GM12873 (cell line): ENCODE measurements around the gene AGAP2.

Experiments
- CTCF ChIP-seq: IDR thresholded peaks from 2 replicates; pipeline ENCODE4 v1.5.1; 2012; ENCODE audit warnings: low read depth, mild to moderate bottlenecking, moderate library complexity, low read length, control low read depth; ENCODE audit not compliant: insufficient read depth; ENCODE audit errors: missing control alignments

AGAP2 gene

DNA sequence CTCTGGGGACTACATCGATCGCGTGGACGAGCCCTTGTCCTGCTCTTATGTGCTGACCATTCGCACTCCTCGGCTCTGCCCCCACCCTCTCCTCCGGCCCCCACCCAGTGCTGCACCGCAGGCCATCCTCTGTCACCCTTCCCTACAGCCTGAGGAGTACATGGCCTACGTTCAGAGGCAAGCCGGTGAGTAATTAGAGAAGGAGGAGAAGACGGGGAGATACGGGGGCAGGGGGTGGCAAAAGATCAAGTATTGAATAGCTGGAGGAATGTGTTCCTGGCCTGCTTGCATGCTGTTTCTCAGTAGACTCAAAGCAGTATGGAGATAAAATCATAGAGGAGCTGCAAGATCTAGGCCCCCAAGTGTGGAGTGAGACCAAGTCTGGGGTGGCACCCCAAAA, 22.8 kb downstream of the AGAP2 start:
- TF ChIP-seq CTCF: no peak

DNA sequence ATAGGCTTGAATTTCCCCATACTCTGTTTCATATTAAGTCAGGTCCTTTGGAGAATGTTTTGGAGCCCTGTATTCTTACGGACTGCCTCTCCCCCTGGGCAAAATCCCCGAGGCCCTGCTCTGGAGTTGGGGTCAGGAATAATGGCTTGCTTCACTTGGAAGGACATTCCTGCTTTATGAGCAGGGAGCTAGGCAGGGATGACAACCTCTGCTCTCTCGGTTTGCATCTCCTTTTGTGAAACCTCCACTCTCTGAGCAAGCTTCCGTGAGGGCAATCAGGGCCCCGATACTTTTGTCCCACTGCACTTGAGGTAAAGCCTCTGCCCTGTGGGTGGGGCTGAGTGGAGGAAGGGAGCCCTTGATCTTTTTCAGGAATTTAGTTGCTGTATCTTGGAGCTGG, 25.3 kb downstream of the AGAP2 start:
- no peak for TF ChIP-seq CTCF

GRCh38 chr12:57712701-57713100, 25.8 kb downstream of the AGAP2 start:
- TF ChIP-seq CTCF: no peak

- no peak for TF ChIP-seq CTCF
Observed at GRCh38 chr12:57708296-57708695, 30.2 kb downstream of the AGAP2 start.

GRCh38 chr12:57707250-57707649, 31.3 kb downstream of the AGAP2 start:
- no peak for TF ChIP-seq CTCF

GRCh38 chr12:57700317-57700716, 38.2 kb downstream of the AGAP2 start:
- TF ChIP-seq CTCF: no peak

DNA sequence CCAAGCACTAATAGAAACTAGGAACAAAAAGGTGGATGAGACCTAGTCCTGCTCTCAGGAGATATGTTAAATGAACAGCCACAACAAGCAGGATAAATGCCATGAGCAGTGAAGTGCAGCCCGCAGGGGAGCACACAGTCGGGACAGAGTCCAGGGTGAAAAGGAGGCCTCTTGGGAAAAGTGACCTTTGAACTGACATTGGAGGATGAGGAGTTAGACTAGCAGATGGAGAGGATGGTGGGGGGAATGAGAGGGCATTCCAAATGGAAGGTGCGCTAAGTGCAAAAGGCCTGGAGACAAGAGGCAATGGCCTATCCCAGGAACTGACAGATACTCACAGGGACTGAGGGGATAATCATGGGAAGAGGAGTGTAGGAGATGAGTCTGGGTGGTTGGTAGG, 40.1 kb downstream of the AGAP2 start:
- no peak for TF ChIP-seq CTCF
